Adrenal gland (tissue), 5 donors: Measurements from ENCODE around the gene MAT1A.

ENCODE experiments used
- CTCF ChIP-seq, 6 experiments: fragments of 450-650 bp in 4 of 6; fragments of 200-600 bp in 2 of 6; sonication (generic) in 1 of 6; IDR thresholded peaks; 1 replicate in 5 of 6; 2 replicates in 1 of 6; pipeline versions ENCODE4 v1.5.1 to v1.8.0; 2016 to 2021; ENCODE audit warnings: antibody characterized with exemption in 6 of 6, mild to moderate bottlenecking in 2 of 6, moderate library complexity in 1 of 6
- POLR2A ChIP-seq, 2 donors: fragments of 450-650 bp; IDR thresholded peaks; one replicate each; pipeline ENCODE4 v1.6.1; 2017; ENCODE audit warnings: antibody characterized with exemption in 2 of 2, mild to moderate bottlenecking in 2 of 2, moderate library complexity in 1 of 2
- donor health status: DM: no; HTN: no; CAD: no.

- TF ChIP-seq CTCF (IDR thresholded peaks at IDR 0.05) (no peak), POLR2A (IDR thresholded peaks at IDR 0.05) (no peak)
These were observed 15.8 kb downstream of the MAT1A start for GRCh38 chr10:80273523-80274170.
